Nephron progenitor cell (in vitro differentiated cells): Measurements from ENCODE around the gene MFSD12.

ENCODE experiments used
- DNase-seq: peaks from one replicate; pipeline ENCODE4 v3.0.0; 2021
- H3K27ac Mint-ChIP-seq: 2 replicates; pipeline ENCODE4 v1.8.0; 2021; ENCODE audit warnings: mild to moderate bottlenecking, moderate library complexity, mixed read lengths
- H3K27me3 Mint-ChIP-seq: 2 replicates; pipeline ENCODE4 v1.8.0; 2021; ENCODE audit warnings: mild to moderate bottlenecking, low read depth, mixed read lengths; ENCODE audit not compliant: poor library complexity
- H3K36me3 Mint-ChIP-seq: 2 replicates; pipeline ENCODE4 v1.8.0; 2021; ENCODE audit warnings: low read depth, mixed read lengths
- H3K4me1 Mint-ChIP-seq: 2 replicates; pipeline ENCODE4 v1.8.0; 2021; ENCODE audit warnings: mixed read lengths
- H3K4me3 Mint-ChIP-seq: 2 replicates; pipeline ENCODE4 v1.8.0; 2021; ENCODE audit warnings: mild to moderate bottlenecking, moderate library complexity, mixed read lengths
- H3K9me3 Mint-ChIP-seq: 2 replicates; pipeline ENCODE4 v1.8.0; 2021; ENCODE audit warnings: mild to moderate bottlenecking, moderate library complexity, mixed read lengths
- CTCF ChIP-seq: fragments of 200-600 bp; sonication (generic); IDR thresholded peaks from 2 replicates; pipeline ENCODE4 v1.5.0; 2021; ENCODE audit warnings: antibody characterized with exemption

MFSD12 gene

DNA sequence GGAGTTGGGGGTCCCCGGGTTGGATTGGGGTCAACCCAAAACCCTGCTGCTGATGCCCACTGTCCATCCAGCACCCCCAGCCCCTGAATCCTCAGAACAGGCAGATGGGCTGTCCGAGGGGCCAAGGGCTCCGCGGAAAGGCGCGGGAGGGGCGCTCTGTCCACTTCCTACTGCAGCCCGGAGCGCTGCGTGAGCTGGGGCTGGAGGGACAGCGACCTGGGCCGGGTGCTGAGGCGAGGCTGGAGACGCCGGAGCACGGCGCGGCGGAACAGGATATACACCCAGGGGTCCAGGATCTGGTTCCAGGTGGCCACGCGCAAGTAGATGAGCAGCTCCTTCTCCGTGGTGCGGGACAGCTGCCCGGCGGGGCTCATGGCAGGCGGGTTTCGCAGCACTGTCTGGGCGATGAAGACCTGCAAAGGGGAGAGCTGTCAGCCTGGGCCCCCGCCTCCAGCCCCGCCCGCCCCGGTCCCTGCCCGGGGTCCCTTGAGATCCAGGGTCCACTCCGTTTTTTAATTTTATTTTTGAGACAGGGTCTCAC, 38.2 kb upstream of the MFSD12 start:
- Mint-ChIP-seq H3K27ac (no peak overlapping the region), H3K27me3 (peaks cover 39% of the 10 kb centered on the region), H3K4me3 (no peak overlapping the region), H3K4me1 (no peaks in the 10 kb centered on the region), H3K9me3 (peaks cover 11% of the 10 kb centered on the region), H3K36me3 (no peaks in the 10 kb centered on the region)
- TF ChIP-seq CTCF = no peak
- no peak for DNase-seq

GRCh38 chr19:3593156-3593555, 35.8 kb upstream of the MFSD12 start:
- Mint-ChIP-seq H3K4me3 (no peak overlapping the region), H3K27ac (no peak overlapping the region), H3K27me3 (peaks cover 49% of the 10 kb centered on the region), H3K9me3 (peaks cover 17% of the 10 kb centered on the region), H3K4me1 (no peaks in the 10 kb centered on the region), H3K36me3 (no peaks in the 10 kb centered on the region)
- no peak for DNase-seq
- no peak for TF ChIP-seq CTCF

DNA sequence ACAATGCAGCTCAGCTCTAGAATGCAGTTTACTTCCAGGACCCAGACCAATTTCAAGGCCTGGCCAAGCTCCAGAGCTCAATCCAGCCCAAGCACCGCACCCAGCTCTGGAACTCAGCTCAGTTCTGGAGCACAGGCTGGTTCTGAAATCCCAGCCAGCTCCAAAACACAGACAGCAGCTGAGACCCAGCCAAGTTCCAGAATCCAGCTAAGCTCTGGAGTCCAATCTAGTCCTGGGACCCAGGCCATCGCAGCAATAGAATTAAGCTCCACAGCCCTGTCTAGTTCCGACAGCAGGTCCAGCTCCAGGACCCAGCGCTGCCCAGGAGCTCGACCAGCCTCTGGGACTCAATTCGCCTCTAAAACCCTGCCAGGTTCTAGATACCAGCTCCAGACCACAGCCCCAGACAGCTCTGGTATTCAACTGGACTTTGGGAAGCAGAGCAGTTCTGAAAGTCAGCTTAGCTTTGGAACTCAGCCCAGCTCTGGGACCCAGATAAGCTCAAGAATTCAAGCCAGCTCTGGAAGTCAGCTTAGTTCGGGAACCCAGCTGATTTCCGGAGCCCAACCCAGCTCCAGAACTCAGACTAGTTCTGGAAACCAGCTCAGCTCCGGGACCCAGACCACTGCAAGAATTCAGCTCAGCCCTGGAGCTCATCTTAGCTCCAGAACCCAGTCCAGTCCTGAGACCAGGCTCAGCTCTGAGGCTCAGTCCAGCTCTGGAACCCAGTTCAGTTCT, 34.7 kb upstream of the MFSD12 start:
- H3K27me3 Mint-ChIP-seq = peaks cover 60% of the 10 kb centered on the region
- no peak for DNase-seq
- H3K36me3 Mint-ChIP-seq = no peaks in the 10 kb centered on the region
- H3K27ac Mint-ChIP-seq = no peak overlapping the region
- H3K4me3 Mint-ChIP-seq = no peak overlapping the region
- H3K4me1 Mint-ChIP-seq = no peaks in the 10 kb centered on the region
- H3K9me3 Mint-ChIP-seq = peaks cover 19% of the 10 kb centered on the region
- TF ChIP-seq CTCF = no peak

DNA sequence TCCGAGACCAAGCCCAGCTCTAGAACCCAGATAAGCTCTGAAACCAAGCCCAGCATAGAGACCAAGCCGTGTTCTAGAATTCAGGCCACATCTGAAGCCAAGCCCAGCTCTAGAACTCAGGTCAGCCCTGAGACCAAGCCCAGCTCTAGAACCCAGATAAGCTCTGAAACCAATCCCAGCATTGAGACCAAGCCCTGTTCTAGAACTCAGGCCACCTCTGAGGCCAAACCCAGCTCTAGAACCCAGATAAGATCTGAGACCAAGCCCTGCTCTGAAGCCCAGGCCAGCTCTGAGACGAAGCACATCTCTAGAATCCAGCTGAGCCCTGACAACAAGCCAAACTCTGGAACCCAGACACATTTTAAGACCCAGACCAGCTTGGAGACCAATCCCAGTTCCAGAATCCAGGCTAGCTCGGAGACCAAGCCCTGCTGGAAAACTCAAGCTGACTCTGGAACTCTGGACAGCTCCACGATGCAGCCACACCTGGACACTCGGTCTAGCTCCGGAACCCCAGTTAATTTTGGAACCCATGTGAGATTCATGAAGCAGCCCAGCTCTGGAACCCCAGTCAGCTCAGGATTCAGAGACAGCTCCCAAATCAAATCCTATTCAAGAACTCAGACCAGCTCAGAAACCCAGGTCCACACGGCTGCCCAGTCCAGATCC, 33.7 kb upstream of the MFSD12 start:
- H3K4me1 Mint-ChIP-seq = no peaks in the 10 kb centered on the region
- H3K27ac Mint-ChIP-seq = no peak overlapping the region
- peaks cover 69% of the 10 kb centered on the region for H3K27me3 Mint-ChIP-seq
- DNase-seq = no peak
- H3K36me3 Mint-ChIP-seq = no peaks in the 10 kb centered on the region
- no peak overlapping the region for H3K4me3 Mint-ChIP-seq
- TF ChIP-seq CTCF = no peak
- peaks cover 19% of the 10 kb centered on the region for H3K9me3 Mint-ChIP-seq

GRCh38 chr19:3589949-3590348, 32.6 kb upstream of the MFSD12 start:
- no peak overlapping the region for H3K27ac Mint-ChIP-seq
- no peak for TF ChIP-seq CTCF
- no peak overlapping the region for H3K4me3 Mint-ChIP-seq
- H3K4me1 Mint-ChIP-seq = no peaks in the 10 kb centered on the region
- peaks cover 72% of the 10 kb centered on the region for H3K27me3 Mint-ChIP-seq
- no peak for DNase-seq
- H3K36me3 Mint-ChIP-seq = no peaks in the 10 kb centered on the region
- H3K9me3 Mint-ChIP-seq = peaks cover 19% of the 10 kb centered on the region
